ENCODE results near the gene PDE3B. TPM values are rescaled to one million over a fixed set of nuclear protein-coding genes. Genes with fewer than 3 reads are reported as not detected.
"Not testable (repeated sequence)": the region's sequence is repeated elsewhere in the genome, so short reads cannot be mapped to it uniquely, and the experiment has no call there.

Gene PDE3B
- total RNA-seq, 2 donors from 2014 or later = 17.4 to 64.6 TPM

DNA sequence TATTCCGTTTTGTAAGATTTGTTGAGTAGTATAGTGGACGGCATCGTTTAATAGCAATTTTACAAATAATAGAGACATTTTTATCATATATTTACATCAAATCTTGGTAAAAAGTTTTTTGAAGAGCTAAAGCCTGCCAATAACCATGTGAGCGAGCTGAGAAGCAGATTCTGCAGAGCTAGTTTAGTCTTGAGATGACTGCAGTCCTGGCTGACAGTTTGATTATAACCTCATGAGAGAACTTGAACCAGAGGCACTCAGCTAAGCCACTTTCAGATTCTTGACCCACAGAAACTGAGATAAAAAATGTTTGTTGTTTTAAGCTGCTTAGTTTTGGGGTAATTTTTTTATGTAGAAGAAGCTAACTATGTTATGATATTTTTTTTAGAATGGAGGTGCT is 78.9 kb downstream of the PDE3B start:
- intact Hi-C loops (cut with DNase I) = no loop called here
- H3K27ac ChIP-seq = no peak overlapping the region

DNA sequence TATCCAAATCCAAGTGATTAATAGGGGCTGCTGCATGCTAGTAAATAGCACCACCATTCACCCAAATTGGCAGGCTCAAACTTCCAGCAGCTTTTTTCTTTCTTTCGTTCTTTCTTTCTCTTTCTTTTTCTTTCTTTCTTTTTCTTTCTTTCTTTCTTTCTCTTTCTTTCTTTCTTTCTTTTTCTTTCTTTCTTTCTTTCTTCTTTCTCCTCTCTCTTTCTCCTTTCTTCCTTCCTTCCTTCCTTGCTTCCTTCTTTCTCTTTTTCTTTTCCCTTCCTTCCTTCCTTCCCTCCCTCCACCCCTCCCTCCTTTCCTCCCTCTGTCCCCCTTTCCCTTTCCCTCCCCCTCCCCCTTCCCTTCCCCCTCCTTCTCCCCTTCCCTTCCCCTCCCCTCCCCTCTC is 81.5 kb downstream of the PDE3B start:
- Histone ChIP-seq H3K27ac (no peak overlapping the region), H3K36me3 (replicated peaks in 1 of 2; ENCODE audit: insufficient read depth in 1 of 2, low read depth in 2 of 2) (no peaks in the 10 kb centered on the region), H3K9me3 (no peaks in the 10 kb centered on the region), H3K4me3 (no peak overlapping the region), H3K4me1 (no peaks in the 10 kb centered on the region), H3K27me3 (no peaks in the 10 kb centered on the region)
- ATAC-seq = no peak
- TF ChIP-seq CTCF (IDR thresholded peaks at IDR 0.05) = no peak
- DNase-seq = no peak
- intact Hi-C loops (cut with DNase I) = no loop called here
- WGBS, 2 donors = 92 to 100% methylated on average over 1 of the region's 1 CpG

More for the DNA sequence above, 78.9 kb downstream of the PDE3B start:
- DNase-seq (no peak), ATAC-seq (no peak)
- Histone ChIP-seq H3K27me3 (no peaks in the 10 kb centered on the region), H3K9me3 (no peaks in the 10 kb centered on the region), H3K4me3 (no peak overlapping the region), H3K36me3 (replicated peaks in 1 of 2; ENCODE audit: insufficient read depth in 1 of 2, low read depth in 2 of 2) (no peaks in the 10 kb centered on the region), H3K4me1 (no peaks in the 10 kb centered on the region)
- TF ChIP-seq CTCF (IDR thresholded peaks at IDR 0.05) = no peak
- no peak for TF ChIP-seq POLR2A (IDR thresholded peaks at IDR 0.05)
- 91 to 92% methylated on average over 4 of the region's 4 CpGs for WGBS, 2 donors

- no peak overlapping the region for H3K4me3 ChIP-seq
- DNase-seq = no peak
- TF ChIP-seq CTCF (IDR thresholded peaks at IDR 0.05) = no peak
- TF ChIP-seq POLR2A (IDR thresholded peaks at IDR 0.05) = no peak
- no peak for ATAC-seq
- no peak overlapping the region for H3K27ac ChIP-seq
- no peaks in the 10 kb centered on the region for H3K4me1 ChIP-seq
- no peaks in the 10 kb centered on the region for H3K36me3 ChIP-seq (replicated peaks in 1 of 2; ENCODE audit: insufficient read depth in 1 of 2, low read depth in 2 of 2)
- intact Hi-C loops (cut with DNase I) = no loop called here
- no peaks in the 10 kb centered on the region for H3K27me3 ChIP-seq
- H3K9me3 ChIP-seq = no peaks in the 10 kb centered on the region
These were observed 83.6 kb downstream of the PDE3B start for GRCh38 chr11:14727215-14727614.

GRCh38 chr11:14727746-14728145 is 84.1 kb downstream of the PDE3B start:
- DNase-seq (no peak), ATAC-seq (no peak)
- no peaks in the 10 kb centered on the region for H3K9me3 ChIP-seq
- H3K4me3 ChIP-seq = no peak overlapping the region
- WGBS, 2 donors = 51 to 63% methylated on average over 1 of the region's 1 CpG
- no peaks in the 10 kb centered on the region for H3K27me3 ChIP-seq
- no peaks in the 10 kb centered on the region for H3K36me3 ChIP-seq (replicated peaks in 1 of 2; ENCODE audit: insufficient read depth in 1 of 2, low read depth in 2 of 2)
- intact Hi-C loops (cut with DNase I) = no loop called here
- H3K4me1 ChIP-seq = no peaks in the 10 kb centered on the region
- no peak overlapping the region for H3K27ac ChIP-seq
- no peak for TF ChIP-seq CTCF (IDR thresholded peaks at IDR 0.05)
- TF ChIP-seq POLR2A (IDR thresholded peaks at IDR 0.05) = no peak

GRCh38 chr11:14740539-14740938 is 96.9 kb downstream of the PDE3B start:
- H3K27me3 ChIP-seq; ATAC-seq; H3K27ac ChIP-seq; H3K9me3 ChIP-seq; H3K36me3 ChIP-seq (replicated peaks in 1 of 2; ENCODE audit: insufficient read depth in 1 of 2, low read depth in 2 of 2); intact Hi-C loops (cut with DNase I); H3K4me1 ChIP-seq; H3K4me3 ChIP-seq; DNase-seq: not testable (repeated sequence)
- 59 to 68% methylated on average over 2 of the region's 2 CpGs for WGBS, 2 donors
